ENCODE measurements around the gene RAD51.

Gene RAD51

DNA sequence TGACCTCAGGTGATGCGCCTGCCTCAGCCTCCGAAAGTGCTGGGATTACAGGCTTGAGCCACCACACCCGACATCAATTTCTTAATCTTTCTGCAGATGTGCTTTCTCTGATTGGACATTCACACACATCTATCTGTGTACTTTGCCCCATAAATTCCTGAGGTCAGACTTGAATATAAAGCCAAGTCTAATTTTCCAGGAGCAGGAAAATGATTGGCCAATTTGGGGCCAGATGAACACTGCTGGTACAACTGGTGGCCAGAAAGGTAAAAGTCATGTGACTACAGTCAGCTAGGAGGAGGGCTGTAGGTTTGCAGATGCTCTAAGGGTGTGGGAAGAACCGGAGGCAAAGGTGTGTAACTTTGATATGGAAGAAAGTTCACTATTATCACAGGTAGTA, 3.2 kb upstream of the RAD51 start:
- Histone ChIP-seq H3K4me1 (ENCODE audit: control insufficient read depth, insufficient read depth, low read length) (no peaks in the 10 kb centered on the region), H3K9ac (ENCODE audit: low read depth, low read length) (no peak overlapping the region), H3K4me3 (ENCODE audit: low read depth, low read length) (no peak overlapping the region), H3K27me3 (ENCODE audit: control insufficient read depth, insufficient read depth, low read length) (no peaks in the 10 kb centered on the region), H3K36me3 (ENCODE audit: control insufficient read depth, insufficient read depth, low read length) (no peaks in the 10 kb centered on the region), H3K9me3 (ENCODE audit: control insufficient read depth, insufficient read depth, low read length) (no peaks in the 10 kb centered on the region)

GRCh38 chr15:40693904-40694687, 878 bp upstream of the RAD51 start:
- Histone ChIP-seq H3K27me3 (ENCODE audit: control insufficient read depth, insufficient read depth, low read length) (no peaks in the 10 kb centered on the region), H3K9ac (ENCODE audit: low read depth, low read length) (peak overlapping the region; percentile 98), H3K9me3 (ENCODE audit: control insufficient read depth, insufficient read depth, low read length) (no peaks in the 10 kb centered on the region), H3K4me1 (ENCODE audit: control insufficient read depth, insufficient read depth, low read length) (no peaks in the 10 kb centered on the region), H3K4me3 (ENCODE audit: low read depth, low read length) (peak overlapping the region; percentile 99), H3K36me3 (ENCODE audit: control insufficient read depth, insufficient read depth, low read length) (no peaks in the 10 kb centered on the region)

DNA sequence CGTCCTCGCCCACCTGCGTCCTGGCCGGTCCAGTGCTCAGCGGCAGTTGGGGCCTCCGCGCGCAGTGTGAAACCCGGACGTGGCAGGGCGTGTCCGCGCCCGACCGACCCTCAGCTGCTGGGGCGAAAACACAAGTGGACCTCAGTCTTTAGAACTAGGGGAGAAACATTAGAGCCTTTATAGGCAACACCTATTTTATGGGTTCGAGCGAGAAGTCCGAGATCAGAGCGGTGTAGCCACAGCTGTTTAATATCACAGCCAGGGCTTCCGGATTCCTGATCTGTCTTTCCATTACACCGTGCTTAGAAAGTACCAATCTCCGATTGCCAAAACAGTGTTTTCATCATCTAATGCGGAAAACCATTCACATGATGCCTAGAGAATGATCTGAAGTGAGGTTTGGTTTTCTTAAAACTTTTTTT, 506 bp downstream of the RAD51 start:
- peak overlapping the region; percentile 99 for H3K4me3 ChIP-seq (ENCODE audit: low read depth, low read length)
- H3K27me3 ChIP-seq (ENCODE audit: control insufficient read depth, insufficient read depth, low read length) = no peaks in the 10 kb centered on the region
- H3K9me3 ChIP-seq (ENCODE audit: control insufficient read depth, insufficient read depth, low read length) = no peaks in the 10 kb centered on the region
- H3K9ac ChIP-seq (ENCODE audit: low read depth, low read length) = peak overlapping the region; percentile 98
- no peaks in the 10 kb centered on the region for H3K4me1 ChIP-seq (ENCODE audit: control insufficient read depth, insufficient read depth, low read length)
- H3K36me3 ChIP-seq (ENCODE audit: control insufficient read depth, insufficient read depth, low read length) = peaks cover 5% of the 10 kb centered on the region

GRCh38 chr15:40696228-40696627, 1.3 kb downstream of the RAD51 start:
- Histone ChIP-seq H3K4me1 (ENCODE audit: control insufficient read depth, insufficient read depth, low read length) (no peaks in the 10 kb centered on the region), H3K4me3 (ENCODE audit: low read depth, low read length) (peak overlapping the region; percentile 99), H3K9ac (ENCODE audit: low read depth, low read length) (no peak overlapping the region), H3K27me3 (ENCODE audit: control insufficient read depth, insufficient read depth, low read length) (no peaks in the 10 kb centered on the region), H3K36me3 (ENCODE audit: control insufficient read depth, insufficient read depth, low read length) (peaks cover 9% of the 10 kb centered on the region), H3K9me3 (ENCODE audit: control insufficient read depth, insufficient read depth, low read length) (no peaks in the 10 kb centered on the region)

DNA sequence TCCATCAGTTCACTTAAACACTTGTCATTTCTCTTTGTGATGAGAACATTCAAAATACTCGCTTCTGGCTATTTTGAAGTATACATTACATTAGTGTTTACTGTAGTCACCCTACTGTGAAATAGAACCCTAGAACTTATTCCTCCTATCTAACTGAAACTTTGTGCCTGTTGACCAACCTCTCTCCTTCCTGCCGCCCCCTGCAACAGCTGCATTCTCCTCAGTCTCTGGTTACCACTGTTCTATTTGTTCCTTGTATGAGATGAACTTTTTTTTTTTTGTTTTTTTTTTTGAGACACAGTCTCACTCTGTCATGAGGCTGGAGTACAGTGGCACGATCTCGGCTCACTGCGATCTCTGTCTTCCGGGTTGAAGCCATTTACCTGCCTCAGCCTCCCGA, 2.9 kb downstream of the RAD51 start:
- Histone ChIP-seq H3K36me3 (ENCODE audit: control insufficient read depth, insufficient read depth, low read length) (peaks cover 11% of the 10 kb centered on the region), H3K9ac (ENCODE audit: low read depth, low read length) (no peak overlapping the region), H3K4me1 (ENCODE audit: control insufficient read depth, insufficient read depth, low read length) (no peaks in the 10 kb centered on the region)

GRCh38 chr15:40702077-40702476, 7.1 kb downstream of the RAD51 start:
- H3K9ac ChIP-seq (ENCODE audit: low read depth, low read length) = no peak overlapping the region
- no peaks in the 10 kb centered on the region for H3K4me1 ChIP-seq (ENCODE audit: control insufficient read depth, insufficient read depth, low read length)
- no peaks in the 10 kb centered on the region for H3K9me3 ChIP-seq (ENCODE audit: control insufficient read depth, insufficient read depth, low read length)
- H3K36me3 ChIP-seq (ENCODE audit: control insufficient read depth, insufficient read depth, low read length) = peaks cover 14% of the 10 kb centered on the region
- no peak overlapping the region for H3K4me3 ChIP-seq (ENCODE audit: low read depth, low read length)
- no peaks in the 10 kb centered on the region for H3K27me3 ChIP-seq (ENCODE audit: control insufficient read depth, insufficient read depth, low read length)

More for the DNA sequence above, 2.9 kb downstream of the RAD51 start:
- H3K27me3 ChIP-seq (ENCODE audit: control insufficient read depth, insufficient read depth, low read length) = no peaks in the 10 kb centered on the region
- no peak overlapping the region for H3K4me3 ChIP-seq (ENCODE audit: low read depth, low read length)
- H3K9me3 ChIP-seq (ENCODE audit: control insufficient read depth, insufficient read depth, low read length) = no peaks in the 10 kb centered on the region

DNA sequence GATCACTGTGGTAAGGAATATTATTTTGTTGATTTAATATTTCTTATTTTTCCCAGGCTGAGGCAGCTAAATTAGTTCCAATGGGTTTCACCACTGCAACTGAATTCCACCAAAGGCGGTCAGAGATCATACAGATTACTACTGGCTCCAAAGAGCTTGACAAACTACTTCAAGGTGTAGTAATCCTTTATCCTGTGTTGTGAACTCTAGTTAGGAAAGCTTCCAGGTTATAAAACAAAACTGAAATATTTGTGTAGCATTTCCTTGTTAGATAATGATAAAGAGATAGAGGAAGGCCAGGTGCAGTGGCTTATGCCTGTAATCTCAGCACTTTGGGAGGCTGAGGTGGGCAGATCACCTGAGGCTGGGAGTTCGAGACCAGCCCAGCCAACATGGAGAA, 11.1 kb downstream of the RAD51 start:
- Histone ChIP-seq H3K9ac (ENCODE audit: low read depth, low read length) (no peak overlapping the region), H3K9me3 (ENCODE audit: control insufficient read depth, insufficient read depth, low read length) (no peaks in the 10 kb centered on the region), H3K27me3 (ENCODE audit: control insufficient read depth, insufficient read depth, low read length) (no peaks in the 10 kb centered on the region), H3K4me1 (ENCODE audit: control insufficient read depth, insufficient read depth, low read length) (no peaks in the 10 kb centered on the region), H3K4me3 (ENCODE audit: low read depth, low read length) (no peak overlapping the region), H3K36me3 (ENCODE audit: control insufficient read depth, insufficient read depth, low read length) (peaks cover 14% of the 10 kb centered on the region)

DNA sequence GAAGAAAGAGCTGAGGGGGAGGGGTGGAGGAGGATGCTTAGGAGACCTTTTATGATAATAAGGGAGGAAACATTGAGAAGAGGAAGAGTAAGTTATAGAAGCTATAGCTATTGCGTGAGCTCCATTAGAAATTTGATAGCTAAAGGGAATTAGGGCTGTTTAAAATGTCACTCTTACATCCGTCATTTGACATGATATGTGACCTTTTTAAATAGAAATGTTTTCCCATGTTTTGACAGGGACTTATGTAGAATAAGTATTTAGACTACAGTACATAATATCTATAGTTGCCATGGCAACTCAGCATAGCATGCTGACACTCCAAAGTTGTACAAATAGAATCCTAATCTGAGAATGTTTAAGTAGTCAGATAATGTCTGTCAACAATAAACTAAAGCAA, 19.2 kb downstream of the RAD51 start:
- Histone ChIP-seq H3K9ac (ENCODE audit: low read depth, low read length) (no peak overlapping the region), H3K4me3 (ENCODE audit: low read depth, low read length) (no peak overlapping the region), H3K36me3 (ENCODE audit: control insufficient read depth, insufficient read depth, low read length) (peaks cover 18% of the 10 kb centered on the region), H3K27me3 (ENCODE audit: control insufficient read depth, insufficient read depth, low read length) (no peaks in the 10 kb centered on the region), H3K9me3 (ENCODE audit: control insufficient read depth, insufficient read depth, low read length) (no peaks in the 10 kb centered on the region), H3K4me1 (ENCODE audit: control insufficient read depth, insufficient read depth, low read length) (no peaks in the 10 kb centered on the region)

DNA sequence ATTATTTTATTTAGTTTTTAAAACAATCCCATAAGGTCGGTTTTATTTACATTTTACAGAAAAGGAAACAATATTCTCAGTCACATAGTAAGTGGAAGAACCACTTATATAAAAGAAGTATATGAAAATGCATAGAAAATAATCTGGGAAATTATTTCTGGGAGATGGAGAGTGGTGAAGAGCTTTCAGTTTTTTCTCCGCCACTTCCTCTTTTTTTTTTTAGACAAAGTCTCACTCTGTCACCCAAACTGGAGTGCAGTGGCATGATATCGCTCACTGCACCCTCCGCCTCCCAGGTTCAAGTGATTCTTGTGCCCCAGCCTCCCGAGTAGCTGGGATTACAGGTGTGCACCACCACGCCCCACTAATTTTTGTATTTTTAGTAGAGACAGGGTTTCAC, 21.2 kb downstream of the RAD51 start:
- Histone ChIP-seq H3K27me3 (ENCODE audit: control insufficient read depth, insufficient read depth, low read length) (no peaks in the 10 kb centered on the region), H3K9ac (ENCODE audit: low read depth, low read length) (no peak overlapping the region), H3K36me3 (ENCODE audit: control insufficient read depth, insufficient read depth, low read length) (peaks cover 13% of the 10 kb centered on the region), H3K4me1 (ENCODE audit: control insufficient read depth, insufficient read depth, low read length) (no peaks in the 10 kb centered on the region), H3K9me3 (ENCODE audit: control insufficient read depth, insufficient read depth, low read length) (no peaks in the 10 kb centered on the region), H3K4me3 (ENCODE audit: low read depth, low read length) (no peak overlapping the region)

DNA sequence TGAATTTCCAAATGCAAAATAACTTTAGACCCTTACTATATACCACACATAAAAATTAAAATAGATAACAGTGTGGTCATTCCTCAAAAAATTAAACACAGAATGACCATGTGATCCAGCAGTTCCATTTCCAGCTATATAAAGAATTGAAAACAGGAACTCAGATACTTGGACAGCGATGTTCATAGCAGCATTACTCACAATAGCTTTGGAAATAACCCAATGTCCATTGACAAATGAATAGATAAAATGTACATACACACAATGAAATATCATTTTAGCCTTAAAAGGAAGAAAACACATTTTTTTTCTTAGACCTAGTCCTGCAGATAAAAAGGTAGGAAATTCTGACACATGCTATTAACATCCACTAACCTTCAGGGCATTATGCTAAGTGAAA, 26.7 kb downstream of the RAD51 start:
- Histone ChIP-seq H3K4me3 (ENCODE audit: low read depth, low read length) (no peak overlapping the region), H3K36me3 (ENCODE audit: control insufficient read depth, insufficient read depth, low read length) (peaks cover 2% of the 10 kb centered on the region), H3K9me3 (ENCODE audit: control insufficient read depth, insufficient read depth, low read length) (no peaks in the 10 kb centered on the region), H3K9ac (ENCODE audit: low read depth, low read length) (no peak overlapping the region), H3K27me3 (ENCODE audit: control insufficient read depth, insufficient read depth, low read length) (no peaks in the 10 kb centered on the region), H3K4me1 (ENCODE audit: control insufficient read depth, insufficient read depth, low read length) (no peaks in the 10 kb centered on the region)

DNA sequence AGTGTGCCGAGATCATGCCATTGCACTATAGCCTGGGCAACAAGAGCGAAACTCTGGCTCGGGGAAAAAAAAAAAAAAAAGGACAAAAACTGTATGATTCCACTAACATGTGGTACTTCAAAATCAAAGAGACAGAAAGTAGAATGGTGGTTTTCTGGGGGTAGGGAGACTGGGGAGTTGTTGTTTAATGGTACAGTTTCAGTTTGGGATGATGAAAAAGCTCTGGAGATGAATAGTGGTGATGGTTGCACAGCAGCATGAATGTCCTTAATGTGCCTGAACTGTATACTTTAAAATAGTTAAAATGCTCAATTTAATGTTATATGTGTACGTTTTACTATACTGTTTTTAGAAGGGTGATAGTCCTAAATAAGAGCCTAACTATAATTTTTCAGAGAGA, 27.4 kb downstream of the RAD51 start:
- H3K27me3 ChIP-seq (ENCODE audit: control insufficient read depth, insufficient read depth, low read length) = no peaks in the 10 kb centered on the region
- peaks cover 2% of the 10 kb centered on the region for H3K36me3 ChIP-seq (ENCODE audit: control insufficient read depth, insufficient read depth, low read length)
- no peak overlapping the region for H3K4me3 ChIP-seq (ENCODE audit: low read depth, low read length)

GRCh38 chr15:40722934-40723333, 28.0 kb downstream of the RAD51 start:
- H3K4me1 ChIP-seq (ENCODE audit: control insufficient read depth, insufficient read depth, low read length) = no peaks in the 10 kb centered on the region
- H3K9ac ChIP-seq (ENCODE audit: low read depth, low read length) = no peak overlapping the region
- H3K36me3 ChIP-seq (ENCODE audit: control insufficient read depth, insufficient read depth, low read length) = peaks cover 2% of the 10 kb centered on the region
- H3K9me3 ChIP-seq (ENCODE audit: control insufficient read depth, insufficient read depth, low read length) = no peaks in the 10 kb centered on the region
- H3K4me3 ChIP-seq (ENCODE audit: low read depth, low read length) = no peak overlapping the region
- H3K27me3 ChIP-seq (ENCODE audit: control insufficient read depth, insufficient read depth, low read length) = no peaks in the 10 kb centered on the region

More for the DNA sequence above, 27.4 kb downstream of the RAD51 start:
- Histone ChIP-seq H3K9ac (ENCODE audit: low read depth, low read length) (no peak overlapping the region), H3K9me3 (ENCODE audit: control insufficient read depth, insufficient read depth, low read length) (no peaks in the 10 kb centered on the region), H3K4me1 (ENCODE audit: control insufficient read depth, insufficient read depth, low read length) (no peaks in the 10 kb centered on the region)

Data from iPS-15b (cell line).